A549 (cell line): ENCODE measurements around the gene UPK1A.

Experiments used
- EP300 ChIP-seq, 2 experiments: fragments of >200 bp; sonication (Bioruptor Twin); formaldehyde crosslinking; IDR thresholded peaks; 2 replicates in 1 of 2; 3 replicates in 1 of 2; pipeline ENCODE4 v1.6.1; 2016 to 2017
- MAFK ChIP-seq: fragments of 450-650 bp; IDR thresholded peaks from 2 replicates; pipeline ENCODE4 v1.6.1; 2014; ENCODE audit not compliant: partially characterized antibody
- NFE2L2 ChIP-seq: fragments of 150-350 bp; conservative IDR thresholded peaks from 2 replicates; pipeline ENCODE4 v1.6.1; 2014; ENCODE audit warnings: low read length
- POLR2A ChIP-seq: IDR thresholded peaks from 2 replicates; pipeline ENCODE4 v1.6.1; 2012; ENCODE audit warnings: mild to moderate bottlenecking, low read length
- RCOR1 ChIP-seq: fragments of 150-350 bp; IDR thresholded peaks from 2 replicates; pipeline ENCODE4 v1.6.1; 2014; ENCODE audit warnings: antibody characterized with exemption, low read length, low read depth
- TF ChIP-seq, protein P1 (sequence below): fragments of >200 bp; sonication (Bioruptor Twin); formaldehyde crosslinking; IDR thresholded peaks from 3 replicates; pipeline ENCODE4 v1.5.1; 2016
- TF ChIP-seq, protein P2 (sequence below): fragments of 450-650 bp; IDR thresholded peaks from 2 replicates; pipeline ENCODE4 v1.6.1; 2014; ENCODE audit warnings: antibody characterized with exemption

DNA sequence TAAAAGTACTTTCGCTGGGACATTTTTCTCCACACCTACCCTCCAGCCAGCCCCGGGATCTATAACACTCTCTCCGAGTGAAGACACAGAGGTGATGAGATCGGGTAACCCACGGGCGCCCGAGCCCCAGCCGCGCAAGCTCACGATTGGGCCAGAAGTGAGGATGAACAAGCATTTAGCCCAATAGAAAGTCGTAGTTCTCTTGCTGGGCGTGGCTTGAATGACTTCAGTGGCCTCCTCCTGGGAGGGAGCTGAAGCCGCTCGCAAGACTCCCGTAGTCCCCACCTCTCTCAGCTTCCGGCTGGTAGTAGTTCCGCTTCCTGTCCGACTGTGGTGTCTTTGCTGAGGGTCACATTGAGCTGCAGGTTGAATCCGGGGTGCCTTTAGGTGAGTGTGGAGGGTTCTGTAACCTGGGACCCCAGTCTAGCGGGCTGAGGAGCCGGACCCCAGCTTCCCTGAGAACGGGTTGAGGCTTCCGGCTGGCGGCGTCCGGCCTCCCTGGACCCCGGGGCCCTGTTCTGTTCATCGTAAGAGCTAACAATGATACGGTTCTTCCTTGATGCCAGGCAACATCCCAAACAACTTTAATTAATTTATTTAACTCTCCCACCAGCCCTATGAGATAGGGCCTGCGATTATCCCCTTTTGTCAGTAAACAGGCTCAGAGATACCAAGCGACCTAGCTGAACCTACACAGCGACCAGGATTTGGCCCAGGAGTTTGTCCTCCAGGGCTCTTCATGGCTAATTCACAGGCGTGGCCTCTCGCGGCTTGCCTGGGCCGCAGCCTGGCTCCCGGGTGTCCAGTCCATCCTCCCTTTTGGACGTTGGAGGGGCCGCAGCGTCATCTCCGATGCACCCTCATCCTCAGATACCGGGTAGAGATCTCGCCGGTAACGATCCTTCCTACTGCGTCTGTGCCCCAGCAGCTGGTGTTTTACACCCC, 18.0 kb upstream of the UPK1A start, which contains the start of gene COX6B1:
- TF ChIP-seq MAFK (peak; percentile 2), RCOR1 (no peak), EP300 (IDR thresholded peaks at IDR 0.05) (no peak), POLR2A (peak; percentile 96), NFE2L2 (no peak)
- TF ChIP-seq, protein P1, sequence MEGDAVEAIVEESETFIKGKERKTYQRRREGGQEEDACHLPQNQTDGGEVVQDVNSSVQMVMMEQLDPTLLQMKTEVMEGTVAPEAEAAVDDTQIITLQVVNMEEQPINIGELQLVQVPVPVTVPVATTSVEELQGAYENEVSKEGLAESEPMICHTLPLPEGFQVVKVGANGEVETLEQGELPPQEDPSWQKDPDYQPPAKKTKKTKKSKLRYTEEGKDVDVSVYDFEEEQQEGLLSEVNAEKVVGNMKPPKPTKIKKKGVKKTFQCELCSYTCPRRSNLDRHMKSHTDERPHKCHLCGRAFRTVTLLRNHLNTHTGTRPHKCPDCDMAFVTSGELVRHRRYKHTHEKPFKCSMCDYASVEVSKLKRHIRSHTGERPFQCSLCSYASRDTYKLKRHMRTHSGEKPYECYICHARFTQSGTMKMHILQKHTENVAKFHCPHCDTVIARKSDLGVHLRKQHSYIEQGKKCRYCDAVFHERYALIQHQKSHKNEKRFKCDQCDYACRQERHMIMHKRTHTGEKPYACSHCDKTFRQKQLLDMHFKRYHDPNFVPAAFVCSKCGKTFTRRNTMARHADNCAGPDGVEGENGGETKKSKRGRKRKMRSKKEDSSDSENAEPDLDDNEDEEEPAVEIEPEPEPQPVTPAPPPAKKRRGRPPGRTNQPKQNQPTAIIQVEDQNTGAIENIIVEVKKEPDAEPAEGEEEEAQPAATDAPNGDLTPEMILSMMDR = no peak
- TF ChIP-seq, protein P2, sequence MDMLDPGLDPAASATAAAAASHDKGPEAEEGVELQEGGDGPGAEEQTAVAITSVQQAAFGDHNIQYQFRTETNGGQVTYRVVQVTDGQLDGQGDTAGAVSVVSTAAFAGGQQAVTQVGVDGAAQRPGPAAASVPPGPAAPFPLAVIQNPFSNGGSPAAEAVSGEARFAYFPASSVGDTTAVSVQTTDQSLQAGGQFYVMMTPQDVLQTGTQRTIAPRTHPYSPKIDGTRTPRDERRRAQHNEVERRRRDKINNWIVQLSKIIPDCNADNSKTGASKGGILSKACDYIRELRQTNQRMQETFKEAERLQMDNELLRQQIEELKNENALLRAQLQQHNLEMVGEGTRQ = no peak
